RWPE2 (cell line): ENCODE results near the gene CNST.

Experiments used
- ATAC-seq: fragments of 200-7000 bp; cut with Tn5 transposase; 3 replicates; pipeline ENCODE4 v1.9.1; 2021; ENCODE audit warnings: low read depth
- DNase-seq: peaks from one replicate; pipeline ENCODE4 v3.0.0-alpha.2; 2020; ENCODE audit warnings: low spot score
- H3K27ac ChIP-seq: fragments of 450-650 bp; 2 replicates; pipeline ENCODE4 v1.5.1; 2017; ENCODE audit warnings: mild to moderate bottlenecking; ENCODE audit not compliant: poor library complexity, severe bottlenecking
- H3K27me3 ChIP-seq: fragments of 250-450 bp; sonication (Bioruptor Pico); 2 replicates; pipeline ENCODE4 v1.5.1; 2021; ENCODE audit warnings: mild to moderate bottlenecking, moderate library complexity; ENCODE audit not compliant: insufficient read depth, poor library complexity, severe bottlenecking
- H3K36me3 ChIP-seq: fragments of 250-450 bp; sonication (Bioruptor Pico); 2 replicates; pipeline ENCODE4 v1.5.1; 2020; ENCODE audit warnings: low read depth, mild to moderate bottlenecking, moderate library complexity
- H3K4me1 ChIP-seq: fragments of 250-450 bp; sonication (Bioruptor Pico); 2 replicates; pipeline ENCODE4 v1.5.1; 2021; ENCODE audit warnings: mild to moderate bottlenecking, moderate library complexity; ENCODE audit not compliant: insufficient read depth, poor library complexity, severe bottlenecking
- H3K4me3 ChIP-seq: fragments of 250-450 bp; sonication (Bioruptor Pico); 2 replicates; pipeline ENCODE4 v1.5.1; 2021; ENCODE audit warnings: mild to moderate bottlenecking, moderate library complexity; ENCODE audit not compliant: severe bottlenecking
- H3K9me3 ChIP-seq: fragments of 250-450 bp; sonication (Bioruptor Pico); 2 replicates; pipeline ENCODE4 v1.5.1; 2021; ENCODE audit warnings: mild to moderate bottlenecking, moderate library complexity; ENCODE audit not compliant: severe bottlenecking
- TF ChIP-seq, protein P1 (sequence below): fragments of 450-650 bp; IDR thresholded peaks from one replicate; pipeline ENCODE4 v1.5.1; 2017; ENCODE audit warnings: mild to moderate bottlenecking, moderate library complexity; ENCODE audit not compliant: poor library complexity, severe bottlenecking

Gene CNST

GRCh38 chr1:246526915-246527314 lies 39.3 kb upstream of the CNST start:
- ATAC-seq (no peak), DNase-seq (no peak)
- no peak overlapping the region for H3K4me3 ChIP-seq
- H3K4me1 ChIP-seq = no peaks in the 10 kb centered on the region
- H3K9me3 ChIP-seq = no peaks in the 10 kb centered on the region
- TF ChIP-seq, protein P1, sequence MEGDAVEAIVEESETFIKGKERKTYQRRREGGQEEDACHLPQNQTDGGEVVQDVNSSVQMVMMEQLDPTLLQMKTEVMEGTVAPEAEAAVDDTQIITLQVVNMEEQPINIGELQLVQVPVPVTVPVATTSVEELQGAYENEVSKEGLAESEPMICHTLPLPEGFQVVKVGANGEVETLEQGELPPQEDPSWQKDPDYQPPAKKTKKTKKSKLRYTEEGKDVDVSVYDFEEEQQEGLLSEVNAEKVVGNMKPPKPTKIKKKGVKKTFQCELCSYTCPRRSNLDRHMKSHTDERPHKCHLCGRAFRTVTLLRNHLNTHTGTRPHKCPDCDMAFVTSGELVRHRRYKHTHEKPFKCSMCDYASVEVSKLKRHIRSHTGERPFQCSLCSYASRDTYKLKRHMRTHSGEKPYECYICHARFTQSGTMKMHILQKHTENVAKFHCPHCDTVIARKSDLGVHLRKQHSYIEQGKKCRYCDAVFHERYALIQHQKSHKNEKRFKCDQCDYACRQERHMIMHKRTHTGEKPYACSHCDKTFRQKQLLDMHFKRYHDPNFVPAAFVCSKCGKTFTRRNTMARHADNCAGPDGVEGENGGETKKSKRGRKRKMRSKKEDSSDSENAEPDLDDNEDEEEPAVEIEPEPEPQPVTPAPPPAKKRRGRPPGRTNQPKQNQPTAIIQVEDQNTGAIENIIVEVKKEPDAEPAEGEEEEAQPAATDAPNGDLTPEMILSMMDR = no peak
- H3K27ac ChIP-seq = no peak overlapping the region
- H3K27me3 ChIP-seq = no peaks in the 10 kb centered on the region
- no peaks in the 10 kb centered on the region for H3K36me3 ChIP-seq

GRCh38 chr1:246527402-246528088 lies 38.7 kb upstream of the CNST start:
- ATAC-seq (0 out of 3 replicates have a peak, but pooled peaks have one; percentile 27), DNase-seq (no peak)
- no peak overlapping the region for H3K27ac ChIP-seq
- TF ChIP-seq, protein P1 = no peak
- H3K4me3 ChIP-seq = no peak overlapping the region
- no peaks in the 10 kb centered on the region for H3K9me3 ChIP-seq
- H3K27me3 ChIP-seq = no peaks in the 10 kb centered on the region
- H3K36me3 ChIP-seq = no peaks in the 10 kb centered on the region
- no peaks in the 10 kb centered on the region for H3K4me1 ChIP-seq

DNA sequence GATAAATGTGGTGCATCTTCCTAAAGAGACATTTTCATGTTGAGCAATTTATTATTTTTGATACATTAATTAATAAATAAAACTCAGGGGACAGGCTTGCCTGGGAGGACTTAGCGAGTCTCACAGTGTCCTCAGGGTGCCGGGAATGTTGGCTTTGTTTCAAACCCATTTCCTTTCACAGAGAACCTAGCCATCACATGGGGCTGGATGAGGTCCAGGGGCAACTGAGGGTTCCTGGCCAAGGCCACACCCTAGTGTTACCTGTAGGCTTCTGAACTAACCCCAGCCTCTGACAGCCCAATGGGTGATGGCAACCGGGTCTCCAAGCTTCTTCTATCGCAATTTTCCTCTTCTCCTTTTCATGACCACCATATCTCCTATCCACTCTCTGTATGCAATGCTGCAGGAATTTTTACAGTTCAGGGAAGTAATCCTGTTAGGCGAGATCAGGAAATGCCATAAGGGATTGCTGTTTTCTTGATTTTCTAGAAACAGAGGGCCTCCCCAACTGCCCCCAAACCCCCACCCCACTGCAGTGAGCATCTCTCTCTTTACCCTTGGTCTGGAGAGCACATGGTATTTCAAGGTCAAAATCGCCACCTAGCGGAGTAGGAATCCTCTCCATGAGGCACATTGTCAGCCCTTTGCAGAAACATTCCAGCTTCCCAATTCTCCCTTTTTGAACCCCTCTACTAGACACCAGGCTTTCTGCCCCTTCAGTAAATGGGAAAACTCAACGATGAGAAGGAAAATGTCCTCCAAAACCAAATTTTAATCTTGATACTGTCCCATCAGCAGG lies 37.1 kb upstream of the CNST start:
- Histone ChIP-seq H3K36me3 (no peaks in the 10 kb centered on the region), H3K27me3 (no peaks in the 10 kb centered on the region), H3K4me1 (no peaks in the 10 kb centered on the region), H3K9me3 (no peaks in the 10 kb centered on the region), H3K27ac (no peak overlapping the region), H3K4me3 (no peak overlapping the region)
- ATAC-seq (no peak), DNase-seq (no peak)
- TF ChIP-seq, protein P1 = no peak

DNA sequence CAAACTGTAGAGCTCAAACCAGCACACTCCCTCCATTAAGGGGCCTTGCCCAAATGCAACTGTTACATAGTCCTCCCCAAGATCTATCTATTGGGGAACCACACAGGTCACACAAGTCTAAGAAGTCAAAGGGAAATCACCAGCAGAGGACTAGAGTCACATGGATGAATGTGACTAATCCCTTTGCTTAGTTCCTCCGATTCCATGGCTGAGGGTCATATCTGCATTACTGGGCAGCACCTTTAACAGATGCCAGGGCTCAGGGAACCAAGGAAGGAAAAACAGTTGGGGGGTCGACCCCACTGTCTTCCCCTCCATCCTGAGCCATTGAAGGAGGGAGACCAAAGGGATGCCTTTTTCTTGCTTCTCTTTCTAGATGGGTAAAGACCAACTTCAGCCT lies 35.8 kb upstream of the CNST start:
- H3K9me3 ChIP-seq = no peaks in the 10 kb centered on the region
- DNase-seq = no peak

More for the DNA sequence above, 35.8 kb upstream of the CNST start:
- Histone ChIP-seq H3K27ac (no peak overlapping the region), H3K4me3 (no peak overlapping the region), H3K27me3 (no peaks in the 10 kb centered on the region), H3K4me1 (no peaks in the 10 kb centered on the region), H3K36me3 (no peaks in the 10 kb centered on the region)
- TF ChIP-seq, protein P1 = no peak
- ATAC-seq = no peak
